Stimulated activated CD8-positive, alpha-beta memory T cell treated with anti-CD3 and anti-CD28 coated beads, Interleukin-12 subunit alpha, Interleukin-12 subunit beta, amount 100 ng/mL, for 4 hours (primary cell): Measurements from ENCODE around the gene SLC39A11.
"Not testable (repeated sequence)": the region's sequence is repeated elsewhere in the genome, so short reads cannot be mapped to it uniquely, and the experiment has no call there.

Experiments used
- DNase-seq: peaks from one replicate; pipeline ENCODE4 v3.0.0-alpha.2; 2020; ENCODE audit warnings: low read depth

SLC39A11 gene

DNA sequence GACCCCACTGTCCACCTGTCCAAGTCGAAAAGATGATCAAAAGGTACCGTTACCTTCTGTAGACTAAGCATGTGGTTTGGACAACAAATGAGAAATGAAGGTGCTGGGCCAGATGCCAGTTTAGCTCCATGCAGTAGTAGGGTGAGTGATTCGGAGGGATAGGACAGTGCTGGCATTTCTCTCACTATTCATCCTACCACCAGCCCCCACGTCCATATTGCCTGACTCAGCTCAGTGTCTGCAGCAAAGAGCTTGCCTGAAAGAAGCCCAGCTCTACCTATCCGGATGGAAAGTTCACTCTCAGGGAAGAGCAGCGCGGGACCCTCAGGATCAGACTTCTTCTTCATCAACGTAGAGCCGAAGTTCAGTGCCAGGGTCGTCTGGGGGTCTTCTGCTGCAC, 145.0 kb downstream of the SLC39A11 start:
- no peak for DNase-seq

- no peak for DNase-seq
Measured at GRCh38 chr17:72946696-72947095, 145.8 kb downstream of the SLC39A11 start.

- DNase-seq: no peak
Measured at GRCh38 chr17:72946156-72946555, 146.3 kb downstream of the SLC39A11 start.

DNA sequence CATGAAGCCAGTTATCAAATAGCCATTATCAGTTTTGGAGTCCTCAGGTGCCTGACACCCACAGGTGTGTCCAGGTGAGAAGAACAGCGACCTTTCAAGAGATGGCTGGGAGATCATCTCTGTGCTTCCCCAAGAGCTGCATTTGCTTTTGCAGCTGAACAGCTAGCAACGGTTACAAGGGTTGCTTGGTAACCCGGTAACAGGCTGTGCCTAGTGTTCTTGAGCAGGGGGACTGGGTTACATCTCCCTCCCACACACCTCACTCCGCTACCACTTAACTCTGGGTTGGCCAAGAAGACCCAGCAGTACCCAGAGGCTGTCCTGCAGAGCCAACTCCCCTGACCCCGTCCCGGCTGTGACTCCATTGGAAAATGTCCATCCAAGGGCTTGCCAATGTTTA, 147.0 kb downstream of the SLC39A11 start:
- no peak for DNase-seq

DNA sequence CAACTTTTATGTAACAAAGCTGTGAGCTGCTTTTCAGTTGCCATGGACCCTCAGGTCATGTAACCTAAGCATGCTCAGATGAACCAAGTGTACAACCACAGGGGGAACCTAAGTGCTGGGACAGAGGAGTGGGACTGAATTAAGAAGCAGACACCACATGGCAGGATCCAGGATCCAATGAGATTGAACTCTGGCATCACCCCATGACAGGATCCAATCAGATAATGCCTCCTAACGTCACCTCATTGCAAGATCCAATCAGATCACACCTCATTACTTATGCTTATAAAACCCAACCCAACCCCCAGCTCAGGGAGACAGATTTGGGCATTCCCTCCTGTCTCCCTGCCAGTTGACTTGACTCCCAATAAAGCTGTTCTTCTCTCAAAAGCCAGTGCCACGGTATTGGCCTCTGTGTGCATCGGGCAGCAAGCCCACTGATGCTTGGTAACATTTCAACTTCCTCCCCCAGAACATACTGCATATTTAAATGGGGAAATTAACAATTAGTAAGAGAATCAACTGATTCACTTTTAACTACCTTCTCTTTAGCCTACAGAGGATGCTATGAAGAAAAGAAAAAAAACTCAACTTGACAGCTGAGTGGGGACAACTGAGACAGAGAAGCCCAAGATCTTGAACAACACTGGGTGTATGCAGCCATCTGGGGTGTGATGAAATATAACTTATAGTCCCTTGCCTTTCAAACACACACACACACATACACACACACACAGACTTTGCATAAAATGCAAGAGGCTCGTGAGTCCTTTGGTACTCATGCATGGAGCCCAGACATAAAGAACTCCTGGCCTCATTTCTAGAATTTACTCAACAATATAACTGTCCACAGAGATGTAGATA, 148.4 kb downstream of the SLC39A11 start:
- no peak for DNase-seq

DNA sequence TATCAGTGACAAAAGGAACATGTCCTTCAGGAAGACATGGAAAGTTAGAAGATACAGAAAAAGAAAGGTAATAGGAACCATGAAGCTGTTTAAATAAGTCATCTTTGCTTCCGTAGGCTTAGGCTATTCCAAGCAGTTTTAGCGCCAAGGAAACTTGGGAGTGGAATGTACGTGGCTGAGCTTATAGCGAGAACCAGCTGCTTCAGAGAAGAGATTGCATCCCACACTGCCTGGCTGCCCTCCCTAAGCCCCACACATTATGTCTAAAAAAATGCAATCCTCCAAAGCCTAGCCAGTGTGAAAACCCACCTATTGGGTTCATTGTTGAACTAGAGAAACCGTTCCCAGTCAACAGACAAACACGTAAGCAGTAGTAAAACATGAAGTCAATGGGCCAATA, 149.9 kb downstream of the SLC39A11 start:
- no peak for DNase-seq

DNA sequence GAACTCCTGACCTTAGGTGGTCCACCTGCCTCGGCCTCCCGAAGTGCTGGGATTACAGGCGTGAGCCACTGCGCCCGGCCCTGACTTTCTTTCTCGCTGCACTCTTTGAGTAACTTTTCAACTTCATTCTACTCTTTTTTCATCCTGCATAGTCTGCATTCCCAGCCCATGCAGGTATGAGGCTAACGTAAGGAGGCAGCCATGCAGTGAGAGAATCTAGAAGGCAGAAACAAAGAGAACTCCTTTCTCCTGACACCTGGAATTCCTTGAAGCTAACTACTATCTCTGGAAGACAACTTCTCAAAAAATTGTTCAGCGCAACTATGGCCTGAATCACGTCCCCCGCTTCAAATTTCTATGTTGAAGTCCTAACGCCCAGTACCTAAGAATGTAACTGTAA, 152.0 kb downstream of the SLC39A11 start:
- no peak for DNase-seq

DNA sequence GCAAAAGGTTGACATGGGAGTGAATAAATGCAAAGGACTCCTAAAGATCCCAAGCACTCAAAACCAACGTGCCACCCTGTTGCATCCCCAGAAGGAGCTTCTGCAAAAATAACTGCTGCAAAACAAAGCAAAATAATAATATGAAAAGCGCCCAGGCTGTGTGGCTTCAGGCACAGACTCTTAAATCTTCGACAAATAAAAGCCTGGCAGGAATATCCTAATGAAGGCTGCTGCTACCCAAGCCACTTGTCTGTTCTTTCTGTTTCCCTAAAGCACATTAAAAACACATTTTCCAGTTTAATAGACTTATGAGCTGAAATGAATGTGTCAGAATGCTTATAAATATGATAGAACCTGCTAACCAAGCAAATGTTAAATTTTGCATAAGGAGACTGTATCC, 154.0 kb downstream of the SLC39A11 start:
- DNase-seq: no peak

DNA sequence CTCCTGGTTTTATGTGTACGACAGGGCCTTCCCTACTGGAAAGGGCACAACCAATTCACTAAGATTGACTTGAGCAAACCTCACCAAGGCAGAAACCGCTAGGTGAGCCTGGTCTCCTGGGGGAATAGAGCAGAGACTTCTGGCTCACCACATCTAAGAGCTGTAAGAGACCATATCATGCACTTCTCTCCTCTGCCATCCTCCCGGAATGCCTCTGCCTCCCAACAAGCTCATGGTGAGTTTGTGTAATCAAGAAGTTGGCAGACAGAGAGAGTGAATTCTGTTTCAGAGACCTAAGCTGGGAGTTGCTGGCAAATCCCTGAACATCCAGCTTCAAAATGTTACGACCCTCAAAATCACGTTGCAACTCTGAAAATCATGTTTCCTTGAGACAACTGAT, 154.8 kb downstream of the SLC39A11 start:
- no peak for DNase-seq

DNA sequence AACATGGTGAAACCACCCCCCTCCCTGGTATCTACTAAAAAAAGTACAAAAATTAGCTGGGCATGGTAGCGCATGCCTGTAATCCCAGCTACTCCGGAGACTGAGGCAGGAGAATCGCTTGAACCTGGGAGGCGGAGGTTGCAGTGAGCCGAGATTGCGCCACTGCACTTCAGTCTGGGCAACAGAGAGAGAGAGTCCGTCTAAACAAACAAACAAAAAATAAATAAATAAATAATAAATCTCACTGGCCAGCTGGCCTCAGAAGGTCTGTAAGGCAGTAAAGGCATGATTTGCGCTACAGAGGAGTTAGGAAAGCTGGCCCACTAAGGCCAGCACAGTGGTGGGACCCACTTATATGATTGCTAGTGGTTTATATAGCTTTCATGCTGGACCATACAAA, 155.2 kb downstream of the SLC39A11 start:
- DNase-seq: not testable (repeated sequence)

- no peak for DNase-seq
Measured at GRCh38 chr17:72935984-72936383, 156.5 kb downstream of the SLC39A11 start.

- no peak for DNase-seq
Measured at GRCh38 chr17:72934927-72935326, 157.6 kb downstream of the SLC39A11 start.

DNA sequence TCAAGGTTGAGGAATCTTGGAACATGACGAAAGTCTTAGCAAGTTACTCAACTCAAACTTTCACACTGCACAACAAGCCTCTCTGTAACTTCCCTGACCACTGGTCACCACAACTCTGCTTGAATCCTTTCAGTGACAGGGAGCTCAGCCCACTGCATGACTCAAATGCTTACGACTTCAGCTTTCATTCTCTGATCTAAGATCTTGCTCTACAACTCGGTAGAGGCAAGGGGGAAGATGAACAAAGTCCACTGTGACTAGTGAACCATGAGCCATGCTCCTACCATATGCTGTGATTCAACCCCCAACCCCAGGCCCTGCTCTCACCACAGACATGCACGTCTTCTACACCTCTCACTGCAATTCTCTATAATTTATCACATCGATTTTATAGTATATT, 160.9 kb downstream of the SLC39A11 start:
- no peak for DNase-seq

DNA sequence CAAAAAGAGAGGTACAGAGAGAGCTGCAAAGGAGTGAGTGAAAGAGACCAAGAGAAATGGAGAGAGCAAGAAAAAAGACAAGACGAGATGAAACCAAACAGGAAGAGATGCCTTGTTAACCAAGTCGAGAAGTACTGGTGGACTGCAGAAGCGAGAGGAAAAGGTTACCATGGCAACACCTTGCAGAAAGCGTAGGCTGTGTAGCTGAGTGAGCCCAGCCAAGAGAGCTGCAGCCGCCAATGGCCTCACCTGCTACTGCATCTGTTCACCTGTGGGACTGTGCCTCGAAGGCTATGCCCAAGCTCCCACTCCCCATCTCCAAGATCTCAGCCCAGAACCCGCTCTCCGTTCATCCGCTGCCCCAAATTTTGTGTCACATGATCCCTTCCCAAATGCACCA, 161.3 kb downstream of the SLC39A11 start:
- DNase-seq: no peak

- DNase-seq: no peak
Measured at GRCh38 chr17:72930031-72930430, 162.5 kb downstream of the SLC39A11 start.

DNA sequence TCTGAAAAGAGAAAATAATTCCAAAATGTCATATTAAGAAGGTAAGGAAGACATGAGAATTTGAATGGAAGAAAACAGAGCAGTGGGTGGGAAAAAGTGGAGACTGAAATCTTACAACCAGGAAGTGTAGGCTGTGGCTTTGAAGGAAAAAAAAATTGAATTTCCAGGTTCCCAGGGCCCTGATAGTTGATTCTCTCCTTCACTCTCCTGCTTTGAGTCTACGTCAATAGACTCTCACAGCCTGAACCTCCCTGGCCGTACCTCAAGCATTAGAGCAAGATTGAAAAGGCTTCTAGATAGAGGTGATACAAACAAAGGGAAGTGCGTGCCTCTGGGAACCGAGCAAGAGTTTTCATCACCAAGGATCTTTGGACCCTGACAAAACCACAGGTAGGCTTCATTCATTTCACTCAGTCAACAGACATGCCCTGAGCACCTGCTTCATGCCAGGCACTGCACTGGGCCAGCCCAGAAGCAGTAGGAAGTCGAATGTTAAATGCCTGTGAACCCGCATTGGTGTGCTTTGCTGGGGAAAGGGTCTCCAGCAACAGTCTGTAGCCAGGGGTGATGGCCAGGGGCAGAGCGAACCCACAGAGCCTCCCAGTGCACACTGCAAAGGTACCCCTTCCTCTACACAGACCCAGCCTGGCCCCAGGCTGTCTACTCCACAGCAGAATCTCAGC, 163.9 kb downstream of the SLC39A11 start:
- DNase-seq: no peak

- no peak for DNase-seq
Measured at GRCh38 chr17:72927760-72928159, 164.7 kb downstream of the SLC39A11 start.

- no peak for DNase-seq
Measured at GRCh38 chr17:72927146-72927545, 165.3 kb downstream of the SLC39A11 start.

DNA sequence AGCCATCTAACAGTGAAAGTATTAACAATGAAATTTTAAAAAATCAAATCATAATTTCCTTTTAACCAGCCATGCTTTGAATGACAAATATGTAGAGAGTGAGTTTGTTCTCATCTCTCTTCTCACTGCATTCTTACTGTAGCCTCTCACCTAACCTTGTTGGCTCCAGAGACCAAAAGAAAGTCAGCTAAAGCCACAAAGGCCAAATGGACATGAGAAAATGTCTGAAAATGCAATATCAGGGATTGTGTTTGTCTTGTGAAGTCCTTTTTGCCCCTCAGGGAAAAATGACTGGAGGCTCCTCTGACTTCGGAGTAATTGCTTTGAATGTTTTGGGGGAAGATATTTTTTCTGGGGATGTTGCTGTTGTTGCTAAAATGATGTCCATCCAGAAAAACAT, 166.3 kb downstream of the SLC39A11 start:
- no peak for DNase-seq

DNA sequence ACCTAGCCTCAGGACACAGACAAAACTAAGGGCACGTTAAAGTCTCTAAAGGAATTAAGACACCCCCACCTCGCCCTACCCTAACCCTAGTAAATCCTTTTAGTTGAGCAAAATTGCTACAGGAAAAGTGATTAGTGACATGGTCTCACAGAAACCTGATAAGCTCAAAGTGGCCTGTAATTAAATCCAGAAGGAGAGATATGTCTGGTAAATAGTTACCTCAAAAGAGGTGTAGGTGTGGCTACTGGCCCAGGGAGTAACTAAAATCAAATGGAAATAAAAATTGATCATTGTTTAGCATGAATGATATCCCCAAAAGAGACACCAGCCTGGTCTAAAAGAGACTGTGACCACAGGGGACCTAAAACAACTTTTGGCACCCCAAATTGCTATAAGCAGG, 168.3 kb downstream of the SLC39A11 start:
- no peak for DNase-seq

DNA sequence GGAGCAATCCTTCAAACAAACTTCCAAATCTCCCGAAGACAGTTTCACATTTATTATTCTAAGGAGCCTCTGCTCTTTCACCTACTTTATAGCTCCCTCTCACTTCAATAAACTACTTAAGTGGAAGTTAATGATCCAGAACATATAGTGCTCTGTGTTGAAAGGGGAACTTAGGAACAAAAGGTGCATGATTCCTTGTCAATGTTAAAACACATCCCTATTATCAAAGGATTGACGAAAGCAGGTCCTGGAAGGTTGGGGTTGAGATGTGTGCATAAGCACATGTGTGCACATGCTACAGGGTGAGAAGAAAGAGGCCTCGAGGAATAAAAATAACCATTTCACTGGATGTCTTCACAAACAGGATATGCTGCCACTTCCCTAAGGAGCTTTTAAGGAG, 170.3 kb downstream of the SLC39A11 start:
- no peak for DNase-seq

- DNase-seq: no peak
Measured at GRCh38 chr17:72921347-72922054, 171.0 kb downstream of the SLC39A11 start.

DNA sequence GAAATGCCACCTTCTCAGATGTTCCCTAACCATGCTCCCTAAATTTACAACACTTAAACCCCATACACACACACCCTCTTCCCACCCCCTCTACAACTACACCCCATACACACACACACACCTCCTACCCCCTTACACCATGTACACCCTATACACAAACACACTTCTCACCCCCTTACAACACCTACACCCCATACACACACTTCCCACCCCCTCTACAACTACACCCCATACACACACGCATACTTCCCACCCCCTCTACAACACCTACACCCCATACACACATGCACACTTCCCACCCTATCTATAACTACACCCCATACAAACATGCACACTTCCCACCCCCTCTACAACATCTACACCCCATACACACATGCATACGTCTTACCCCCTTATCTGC, 172.0 kb downstream of the SLC39A11 start:
- DNase-seq: no peak
